Esophagus squamous epithelium (tissue), 5 donors: ENCODE results near the gene SRRT. TPM values are rescaled to one million over a fixed set of nuclear protein-coding genes. Genes with fewer than 3 reads are reported as not detected.
"Not testable (repeated sequence)": the region's sequence is repeated elsewhere in the genome, so short reads cannot be mapped to it uniquely, and the experiment has no call there.

Source experiments
- DNase-seq: peaks from one replicate; lab custom pipeline; 2025; lab: John Stamatoyannopoulos, UW
- H3K27ac ChIP-seq, 4 donors: fragments of 200-600 bp; sonication (generic); one replicate each; pipeline ENCODE4 v1.5.1; 2016 to 2019; ENCODE audit warnings: mild to moderate bottlenecking in 1 of 4
- H3K27me3 ChIP-seq, 4 donors: fragments of 200-600 bp; sonication (generic); 1 replicate in 3 of 4; 2 replicates in 1 of 4; pipeline versions ENCODE4 v1.5.1 to v1.6.0; 2017 to 2021; ENCODE audit warnings: antibody characterized with exemption in 1 of 4
- H3K36me3 ChIP-seq, 3 donors: fragments of 200-600 bp; sonication (generic); one replicate each; pipeline ENCODE4 v1.5.1; 2016 to 2019
- H3K4me1 ChIP-seq, 3 donors: fragments of 200-600 bp; sonication (generic); one replicate each; pipeline ENCODE4 v1.5.1; 2017 to 2019
- H3K4me3 ChIP-seq, 4 donors: fragments of 200-600 bp; sonication (generic); 1 replicate in 3 of 4; 2 replicates in 1 of 4; pipeline ENCODE4 v1.5.1; 2016 to 2019; ENCODE audit warnings: mild to moderate bottlenecking in 2 of 4, moderate library complexity in 1 of 4
- H3K9me3 ChIP-seq, 3 donors: fragments of 200-600 bp; sonication (generic); one replicate each; pipeline ENCODE4 v1.5.1; 2016 to 2019
- POLR2A ChIP-seq, 4 donors: fragments of 450-650 bp; IDR thresholded peaks; one replicate each; pipeline ENCODE4 v1.6.1; 2017; ENCODE audit warnings: antibody characterized with exemption in 4 of 4, mild to moderate bottlenecking in 4 of 4, moderate library complexity in 3 of 4
- WGBS, 2 donors: methylation state at CpG; one replicate each; pipeline ENCODE4 v1.1.5; 2018; 5-methylcytosine and 5-hydroxymethylcytosine counted together
- intact Hi-C: fragments of 100-400 bp; cut with DNase I; formaldehyde crosslinking; loops from one replicate; pipeline ENCODE4 v1.15.0; 2022
- total RNA-seq, 4 donors: library from RNA; depleted of rRNA; stranded (reverse); fragments of >200 nt; gene quantifications; one replicate each; pipeline ENCODE4 v1.1.0, GENCODE V29; 2016
- TF ChIP-seq, protein P1 (sequence below), 6 experiments: fragments of 450-650 bp in 4 of 6; fragments of 200-600 bp in 2 of 6; sonication (generic) in 2 of 6; IDR thresholded peaks; one replicate each; pipeline ENCODE4 v1.5.1; 2016 to 2019; ENCODE audit warnings: antibody characterized with exemption in 6 of 6, mild to moderate bottlenecking in 4 of 6, moderate library complexity in 4 of 6
- donor health status: DM: yes; HTN: yes; CAD: no.

The SRRT gene
- total RNA-seq, 4 donors from 2014 or later = 53.8 to 91.0 (median 68.4) TPM

DNA sequence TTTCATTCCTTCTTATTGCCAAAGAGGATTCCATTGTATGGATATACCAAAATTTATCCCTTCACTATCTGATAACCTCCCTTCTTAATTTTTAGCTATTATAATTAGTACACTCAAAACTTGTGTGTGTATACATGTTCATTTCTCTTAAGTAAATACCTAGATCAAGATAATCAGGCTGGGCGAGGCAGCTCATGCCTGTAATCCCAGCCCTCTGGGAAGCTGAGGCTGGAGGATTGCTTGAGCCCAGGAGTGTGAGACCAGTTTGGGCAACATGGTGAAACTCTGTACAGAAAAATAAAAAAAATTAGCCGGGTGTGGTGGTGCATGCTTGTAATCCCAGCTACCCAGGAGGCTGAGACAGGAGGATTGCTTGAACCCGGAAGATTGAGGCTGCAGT, 36.6 kb downstream of the SRRT start:
- Histone ChIP-seq H3K36me3 (no peaks in the 10 kb centered on the region), H3K4me3 (no peak overlapping the region), H3K27me3 (peaks cover 0 to 5% (median 0%) of the 10 kb centered on the region in 4 donors), H3K4me1 (peaks cover 0 to 6% (median 0%) of the 10 kb centered on the region in 3 donors), H3K27ac (no peak overlapping the region), H3K9me3 (no peaks in the 10 kb centered on the region)
- no peak for TF ChIP-seq POLR2A (IDR thresholded peaks at IDR 0.05)
- TF ChIP-seq, protein P1, sequence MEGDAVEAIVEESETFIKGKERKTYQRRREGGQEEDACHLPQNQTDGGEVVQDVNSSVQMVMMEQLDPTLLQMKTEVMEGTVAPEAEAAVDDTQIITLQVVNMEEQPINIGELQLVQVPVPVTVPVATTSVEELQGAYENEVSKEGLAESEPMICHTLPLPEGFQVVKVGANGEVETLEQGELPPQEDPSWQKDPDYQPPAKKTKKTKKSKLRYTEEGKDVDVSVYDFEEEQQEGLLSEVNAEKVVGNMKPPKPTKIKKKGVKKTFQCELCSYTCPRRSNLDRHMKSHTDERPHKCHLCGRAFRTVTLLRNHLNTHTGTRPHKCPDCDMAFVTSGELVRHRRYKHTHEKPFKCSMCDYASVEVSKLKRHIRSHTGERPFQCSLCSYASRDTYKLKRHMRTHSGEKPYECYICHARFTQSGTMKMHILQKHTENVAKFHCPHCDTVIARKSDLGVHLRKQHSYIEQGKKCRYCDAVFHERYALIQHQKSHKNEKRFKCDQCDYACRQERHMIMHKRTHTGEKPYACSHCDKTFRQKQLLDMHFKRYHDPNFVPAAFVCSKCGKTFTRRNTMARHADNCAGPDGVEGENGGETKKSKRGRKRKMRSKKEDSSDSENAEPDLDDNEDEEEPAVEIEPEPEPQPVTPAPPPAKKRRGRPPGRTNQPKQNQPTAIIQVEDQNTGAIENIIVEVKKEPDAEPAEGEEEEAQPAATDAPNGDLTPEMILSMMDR (IDR thresholded peaks at IDR 0.05) = no peak
- 78 to 79% methylated on average over 3 of the region's 3 CpGs for WGBS, 2 donors
- intact Hi-C loops = no loop called here
- no peak for DNase-seq

DNA sequence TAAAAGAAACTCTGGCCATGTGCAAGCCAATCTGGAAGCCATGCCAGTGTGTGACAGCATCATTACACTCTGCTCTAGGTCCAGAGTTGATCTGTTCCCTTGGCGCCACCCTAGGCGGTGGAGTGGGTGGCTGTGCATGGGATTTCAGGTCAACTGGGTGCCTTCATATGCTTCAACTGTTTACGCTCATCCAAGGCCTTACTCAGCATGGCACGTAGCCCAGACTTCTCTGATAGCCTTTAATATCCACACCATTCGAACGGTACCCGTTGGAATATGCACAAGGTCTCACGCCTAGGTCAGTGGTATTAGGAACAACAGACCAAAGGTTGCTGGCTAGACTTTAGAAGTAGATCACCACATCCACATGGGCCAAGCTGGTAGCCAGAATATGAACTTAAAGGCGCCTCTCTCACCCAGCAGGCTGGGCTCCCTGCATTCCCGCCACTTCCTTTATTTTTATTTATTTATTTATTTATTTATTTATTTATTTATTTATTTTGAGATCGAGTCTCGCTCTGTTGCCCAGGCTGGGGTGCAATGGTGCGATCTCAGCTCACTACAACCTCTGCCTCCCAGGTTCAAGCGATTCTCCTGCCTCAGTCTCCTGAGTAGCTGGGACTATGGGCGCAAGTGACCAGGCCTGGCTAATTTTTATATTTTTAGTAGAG, 39.4 kb downstream of the SRRT start:
- H3K36me3 ChIP-seq = no peaks in the 10 kb centered on the region
- intact Hi-C loops = no loop called here
- peaks cover 0 to 9% (median 0%) of the 10 kb centered on the region in 4 donors for H3K27me3 ChIP-seq
- H3K9me3 ChIP-seq = no peaks in the 10 kb centered on the region
- H3K4me3 ChIP-seq = no peak overlapping the region
- H3K4me1 ChIP-seq = peaks cover 0 to 7% (median 0%) of the 10 kb centered on the region in 3 donors
- no peak for DNase-seq
- no peak overlapping the region for H3K27ac ChIP-seq
- no peak for TF ChIP-seq POLR2A (IDR thresholded peaks at IDR 0.05)
- TF ChIP-seq, protein P1 (IDR thresholded peaks at IDR 0.05) = no peak
- 83 to 86% methylated on average over 11 to 14 of the region's 15 CpGs for whole genome bisulfite sequencing, 2 donors

DNA sequence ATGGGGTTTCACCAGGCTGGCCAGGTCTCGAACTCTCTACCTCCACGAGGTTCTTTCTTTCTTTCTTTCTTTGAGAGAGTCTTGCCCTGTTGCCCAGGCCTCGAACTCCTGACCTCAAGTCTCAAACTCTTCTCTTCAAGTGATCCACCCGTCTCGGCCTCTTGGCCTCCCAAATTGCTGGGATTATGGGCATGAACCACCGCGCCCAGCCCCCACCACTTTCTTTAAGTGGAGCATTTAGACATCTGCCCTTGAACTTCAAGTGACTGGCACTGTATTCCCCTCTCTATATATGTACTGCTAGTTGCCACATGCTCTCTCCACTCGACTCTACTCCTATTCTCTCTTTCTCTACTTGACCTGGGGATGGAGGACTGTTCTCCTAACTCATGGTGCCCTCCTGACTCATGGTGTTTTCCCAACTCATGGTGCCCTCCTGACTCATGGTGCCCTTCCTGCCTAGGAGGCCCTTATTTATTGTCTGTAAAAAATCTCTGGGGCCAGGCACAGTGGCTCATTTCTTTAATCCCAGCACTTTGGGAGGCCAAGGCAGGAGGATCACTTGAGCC, 40.1 kb downstream of the SRRT start:
- WGBS, 2 donors = 77% methylated on average over 8 of the region's 8 CpGs
- no peak overlapping the region for H3K4me3 ChIP-seq
- H3K4me1 ChIP-seq = peaks cover 0 to 7% (median 0%) of the 10 kb centered on the region in 3 donors
- no peak overlapping the region for H3K27ac ChIP-seq
- H3K9me3 ChIP-seq = no peaks in the 10 kb centered on the region
- intact Hi-C loops = no loop called here
- DNase-seq = no peak
- no peak for TF ChIP-seq POLR2A (IDR thresholded peaks at IDR 0.05)
- TF ChIP-seq, protein P1 (IDR thresholded peaks at IDR 0.05) = no peak
- H3K27me3 ChIP-seq = peaks cover 0 to 11% (median 0%) of the 10 kb centered on the region in 4 donors
- H3K36me3 ChIP-seq = no peaks in the 10 kb centered on the region

DNA sequence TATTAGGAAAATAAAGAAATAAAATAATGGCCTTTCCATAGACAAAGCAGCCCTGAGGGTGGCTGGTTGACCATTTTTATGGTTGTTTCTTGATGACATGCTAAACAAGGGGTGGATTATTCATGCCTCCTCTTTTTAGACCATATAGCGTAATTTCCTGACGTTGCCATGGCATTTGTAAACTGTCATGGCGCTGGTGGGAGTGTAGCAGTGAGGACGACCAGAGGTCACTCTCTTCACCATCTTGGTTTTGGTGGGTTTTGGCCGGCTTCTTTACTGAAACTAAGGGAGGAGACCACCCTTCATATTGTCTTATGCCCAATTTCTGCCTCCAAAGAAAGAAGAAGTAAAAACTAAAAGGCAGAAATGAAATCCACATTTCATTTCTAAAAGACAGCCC, 44.4 kb downstream of the SRRT start:
- WGBS, 2 donors = 73 to 79% methylated on average over 5 of the region's 5 CpGs
- H3K9me3 ChIP-seq, H3K4me1 ChIP-seq, H3K27ac ChIP-seq, DNase-seq, H3K27me3 ChIP-seq, intact Hi-C loops, H3K36me3 ChIP-seq, H3K4me3 ChIP-seq: not testable (repeated sequence)

DNA sequence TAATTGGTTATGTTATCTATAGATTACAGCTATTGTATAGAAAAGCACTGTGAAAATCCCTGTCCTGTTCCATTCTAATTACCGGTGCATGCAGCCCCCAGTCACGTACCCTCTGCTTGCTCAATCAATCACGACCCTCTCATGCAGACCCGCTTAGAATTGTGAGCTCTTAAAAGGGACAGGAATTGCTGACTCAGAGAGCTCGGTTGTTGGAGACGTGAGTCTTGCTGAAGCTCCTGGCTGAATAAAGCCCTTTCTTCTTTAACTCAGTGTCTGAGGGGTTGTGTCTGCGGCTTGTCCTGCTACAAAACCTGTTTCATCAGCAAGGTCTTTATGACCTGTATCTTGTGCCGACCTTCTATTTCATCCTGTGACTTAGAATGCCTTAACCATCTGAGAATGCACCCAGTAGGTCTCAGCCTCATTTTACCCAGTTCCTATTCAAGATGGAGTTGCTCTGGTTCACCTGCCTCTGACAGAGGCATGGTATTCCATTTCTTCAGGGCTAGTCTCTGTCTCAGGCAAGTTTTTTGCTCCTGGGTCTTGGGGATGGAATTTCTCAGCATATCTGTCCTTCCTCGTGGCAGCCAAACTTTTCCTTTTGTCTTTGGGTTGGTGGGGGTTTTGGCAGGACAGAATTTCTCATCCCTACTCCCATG, 45.0 kb downstream of the SRRT start:
- WGBS, 2 donors = 65 to 70% methylated on average over 9 of the region's 9 CpGs
- H3K36me3 ChIP-seq, H3K9me3 ChIP-seq, intact Hi-C loops, H3K4me3 ChIP-seq, H3K27ac ChIP-seq, H3K4me1 ChIP-seq, DNase-seq, H3K27me3 ChIP-seq: not testable (repeated sequence)

DNA sequence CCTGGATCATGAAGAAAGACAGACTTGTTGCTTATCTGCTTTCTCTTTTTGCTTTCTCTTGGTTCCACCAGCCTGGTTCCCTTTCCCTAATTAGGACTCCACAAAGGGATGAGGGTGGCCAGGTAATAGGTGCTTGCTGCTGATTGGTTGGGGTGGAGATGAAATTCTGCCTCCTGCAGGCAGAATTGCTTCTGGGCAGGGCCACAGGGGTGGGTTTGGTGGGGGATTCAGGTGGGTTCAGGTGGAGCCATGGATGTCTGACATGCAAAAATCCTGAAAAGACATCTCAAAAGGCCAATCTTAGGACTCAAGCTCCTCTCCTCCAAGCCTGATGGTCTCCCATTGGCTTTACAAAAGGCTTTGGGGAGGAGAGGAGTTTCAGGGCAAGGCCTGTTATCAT, 46.1 kb downstream of the SRRT start:
- intact Hi-C loops = no loop called here
- TF ChIP-seq, protein P1 (IDR thresholded peaks at IDR 0.05) = no peak
- no peak for TF ChIP-seq POLR2A (IDR thresholded peaks at IDR 0.05)
- no peaks in the 10 kb centered on the region for H3K36me3 ChIP-seq
- H3K4me3 ChIP-seq = no peak overlapping the region
- peaks cover 0 to 10% (median 0%) of the 10 kb centered on the region in 4 donors for H3K27me3 ChIP-seq
- no peak for DNase-seq
- peaks cover 0 to 6% (median 0%) of the 10 kb centered on the region in 3 donors for H3K4me1 ChIP-seq
- no peak overlapping the region for H3K27ac ChIP-seq
- no peaks in the 10 kb centered on the region for H3K9me3 ChIP-seq

DNA sequence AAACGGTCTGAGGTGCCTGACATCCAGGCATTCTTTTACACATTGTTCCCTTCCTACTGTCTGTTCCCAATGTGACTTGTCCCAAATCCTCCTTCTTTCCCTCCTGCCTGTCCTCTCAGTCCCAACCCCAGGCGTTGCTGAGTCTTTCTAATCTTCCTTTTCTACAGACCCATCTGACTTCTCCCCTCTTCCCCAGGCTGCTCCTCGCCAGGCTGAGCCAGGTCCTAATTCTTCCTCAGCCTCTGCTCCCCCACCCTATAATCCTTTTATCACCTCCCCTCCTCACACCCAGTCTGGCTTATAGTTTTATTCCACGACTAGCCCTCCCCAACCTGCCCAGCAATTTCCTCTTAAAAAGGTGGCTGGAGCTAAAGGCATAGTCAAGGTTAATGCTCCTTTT, 48.7 kb downstream of the SRRT start:
- H3K27me3 ChIP-seq, intact Hi-C loops, H3K36me3 ChIP-seq, H3K4me1 ChIP-seq, DNase-seq, H3K9me3 ChIP-seq, H3K4me3 ChIP-seq, H3K27ac ChIP-seq: not testable (repeated sequence)
- WGBS, 2 donors = 38 to 43% methylated on average over 4 of the region's 4 CpGs
